Activated CD4-positive, alpha-beta T cell treated with anti-CD3 and anti-CD28 coated beads for 36 hours (primary cell): ENCODE results near the gene RUSC2. TPM values are rescaled to one million over a fixed set of nuclear protein-coding genes. Genes with fewer than 3 reads are reported as not detected.
"Not testable (repeated sequence)": the region's sequence is repeated elsewhere in the genome, so short reads cannot be mapped to it uniquely, and the experiment has no call there.

Experiments used
- ATAC-seq: fragments of 200-7000 bp; cut with Tn5 transposase; one replicate; pipeline ENCODE4 v1.10.0; 2021; ENCODE audit warnings: mild to moderate bottlenecking, moderate library complexity
- CTCF ChIA-PET: fragments of 350-600 bp; sonication (Branson Sonifier 250); formaldehyde crosslinking; loops from one replicate; lab custom pipeline; 2021; ENCODE audit warnings: antibody characterized with exemption; lab: Charles Lee
- POLR2A ChIA-PET: fragments of 350-600 bp; sonication (Branson Sonifier 250); formaldehyde crosslinking; loops from one replicate; lab custom pipeline; 2021; ENCODE audit warnings: antibody characterized with exemption, inconsistent platforms; lab: Charles Lee
- DNase-seq: peaks from one replicate; pipeline ENCODE4 v3.0.0-alpha.2; 2020
- H3K27ac Mint-ChIP-seq: one replicate; pipeline ENCODE4 v1.8.0; 2021; ENCODE audit warnings: mixed read lengths
- H3K27me3 Mint-ChIP-seq: one replicate; pipeline ENCODE4 v1.8.0; 2021; ENCODE audit warnings: mixed read lengths
- H3K36me3 Mint-ChIP-seq: one replicate; pipeline ENCODE4 v1.8.0; 2021; ENCODE audit warnings: low read depth, mixed read lengths
- H3K4me1 Mint-ChIP-seq: one replicate; pipeline ENCODE4 v1.8.0; 2021; ENCODE audit warnings: mixed read lengths
- H3K4me3 Mint-ChIP-seq: one replicate; pipeline ENCODE4 v1.8.0; 2021; ENCODE audit warnings: mild to moderate bottlenecking, moderate library complexity, mixed read lengths
- H3K9me3 Mint-ChIP-seq: one replicate; pipeline ENCODE4 v1.8.0; 2021; ENCODE audit warnings: low read depth, mixed read lengths
- intact Hi-C, 2 experiments: fragments of 100-400 bp; cut with DNase I in 1 of 2; cut with micrococcal nuclease in 1 of 2; formaldehyde crosslinking; loops; one replicate each; pipeline versions ENCODE4 v1.14.2 to v1.15.1; 2022 to 2024; cut with DNase I, micrococcal nuclease
- total RNA-seq, 2 experiments: library from RNA; stranded (reverse); gene quantifications; one replicate each; pipeline ENCODE4 v1.2.3, GENCODE V29; 2021

The RUSC2 gene
- total RNA-seq, 2 experiments from 2014 or later = 5.7 to 6.5 TPM

GRCh38 chr9:35495984-35496383 lies 6.1 kb downstream of the RUSC2 start:
- DNase-seq (peak; percentile 34), ATAC-seq (peak; percentile 73)
- Mint-ChIP-seq H3K27ac (no peak overlapping the region), H3K27me3 (no peaks in the 10 kb centered on the region), H3K36me3 (peaks cover 3% of the 10 kb centered on the region), H3K9me3 (peaks cover 4% of the 10 kb centered on the region), H3K4me3 (no peak overlapping the region), H3K4me1 (peaks cover 35% of the 10 kb centered on the region)
- POLR2A ChIA-PET = no interaction called here
- intact Hi-C loops = loop anchor here in 1 of 2 experiments (10.0 kb wide), 1 partner anchor 61 kb away; no protein-coding TSS in a partner anchor
- CTCF ChIA-PET = interaction anchor here (0.6 to 1.6 kb wide), 4 partner anchors 14 to 475 kb away, joined by 3 to 6 read pairs (median 4); no protein-coding TSS in a partner anchor

DNA sequence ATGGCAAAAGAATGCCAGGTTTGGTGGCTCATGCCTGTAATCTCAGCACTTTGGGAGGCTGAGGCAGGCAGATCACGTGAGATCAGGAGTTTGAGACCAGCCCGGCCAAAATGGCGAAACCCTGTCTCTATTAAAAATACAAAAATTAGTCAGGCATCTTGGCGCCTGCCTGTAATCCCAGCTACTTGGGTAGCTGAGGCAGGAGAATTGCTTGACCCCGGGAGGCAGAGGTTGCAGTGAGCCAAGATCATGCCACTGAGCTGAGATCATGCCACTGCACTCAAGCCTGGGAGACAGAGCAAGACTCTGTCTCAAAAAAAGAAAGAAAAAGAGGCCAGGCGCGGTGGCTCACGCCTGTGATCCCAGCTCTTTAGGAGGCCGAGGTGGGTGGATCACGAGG lies 8.3 kb downstream of the RUSC2 start:
- H3K4me1 Mint-ChIP-seq = peaks cover 19% of the 10 kb centered on the region
- CTCF ChIA-PET = interaction anchor here (0.7 kb wide), 1 partner anchor 304 kb away, joined by 3 read pairs; no protein-coding TSS in a partner anchor
- H3K27me3 Mint-ChIP-seq, ATAC-seq, H3K36me3 Mint-ChIP-seq, H3K9me3 Mint-ChIP-seq, POLR2A ChIA-PET, DNase-seq, H3K4me3 Mint-ChIP-seq, H3K27ac Mint-ChIP-seq: not testable (repeated sequence)
- intact Hi-C loops = loop anchor here in 1 of 2 experiments (10.0 kb wide), 1 partner anchor 63 kb away; no protein-coding TSS in a partner anchor

- Mint-ChIP-seq H3K36me3 (peaks cover 3% of the 10 kb centered on the region), H3K27ac (no peak overlapping the region), H3K9me3 (peaks cover 4% of the 10 kb centered on the region), H3K27me3 (no peaks in the 10 kb centered on the region), H3K4me3 (no peak overlapping the region), H3K4me1 (peaks cover 19% of the 10 kb centered on the region)
- intact Hi-C loops = loop anchor here in 1 of 2 experiments (10.0 kb wide), 1 partner anchor 64 kb away; no protein-coding TSS in a partner anchor
- DNase-seq = no peak
- ATAC-seq = no peak
- POLR2A ChIA-PET = no interaction called here
- CTCF ChIA-PET = interaction anchor here (0.6 kb wide), 2 partner anchors 189 to 836 kb away, joined by 3 to 4 read pairs; no protein-coding TSS in a partner anchor
These were observed 9.3 kb downstream of the RUSC2 start for GRCh38 chr9:35499029-35499700.

DNA sequence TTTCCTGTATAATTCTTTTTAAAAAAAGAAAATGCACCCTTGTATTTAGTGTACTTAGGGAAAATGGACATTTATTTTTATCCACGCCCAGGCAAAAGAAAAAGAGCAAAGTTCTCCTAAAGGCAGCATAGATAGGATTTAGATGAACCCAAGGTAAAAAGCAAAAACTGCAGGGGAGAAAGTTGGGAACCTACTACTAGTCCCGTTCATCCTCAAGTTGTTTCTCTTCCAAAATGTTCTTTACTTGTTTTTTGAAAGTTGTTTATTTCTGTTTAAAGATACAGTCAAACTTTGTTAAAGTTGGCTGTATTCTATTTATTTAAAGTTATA lies 9.8 kb downstream of the RUSC2 start:
- no peak overlapping the region for H3K27ac Mint-ChIP-seq
- ChIA-PET POLR2A (no interaction called here), CTCF (interaction anchor here (0.6 kb wide), 1 partner anchor 836 kb away, joined by 4 read pairs; no protein-coding TSS in a partner anchor)
- intact Hi-C loops = loop anchor here in 1 of 2 experiments (10.0 kb wide), 1 partner anchor 65 kb away; no protein-coding TSS in a partner anchor
- DNase-seq = no peak
- no peaks in the 10 kb centered on the region for H3K27me3 Mint-ChIP-seq
- H3K9me3 Mint-ChIP-seq = peaks cover 4% of the 10 kb centered on the region
- H3K36me3 Mint-ChIP-seq = peaks cover 3% of the 10 kb centered on the region
- no peak for ATAC-seq
- H3K4me1 Mint-ChIP-seq = peaks cover 19% of the 10 kb centered on the region
- no peak overlapping the region for H3K4me3 Mint-ChIP-seq

DNA sequence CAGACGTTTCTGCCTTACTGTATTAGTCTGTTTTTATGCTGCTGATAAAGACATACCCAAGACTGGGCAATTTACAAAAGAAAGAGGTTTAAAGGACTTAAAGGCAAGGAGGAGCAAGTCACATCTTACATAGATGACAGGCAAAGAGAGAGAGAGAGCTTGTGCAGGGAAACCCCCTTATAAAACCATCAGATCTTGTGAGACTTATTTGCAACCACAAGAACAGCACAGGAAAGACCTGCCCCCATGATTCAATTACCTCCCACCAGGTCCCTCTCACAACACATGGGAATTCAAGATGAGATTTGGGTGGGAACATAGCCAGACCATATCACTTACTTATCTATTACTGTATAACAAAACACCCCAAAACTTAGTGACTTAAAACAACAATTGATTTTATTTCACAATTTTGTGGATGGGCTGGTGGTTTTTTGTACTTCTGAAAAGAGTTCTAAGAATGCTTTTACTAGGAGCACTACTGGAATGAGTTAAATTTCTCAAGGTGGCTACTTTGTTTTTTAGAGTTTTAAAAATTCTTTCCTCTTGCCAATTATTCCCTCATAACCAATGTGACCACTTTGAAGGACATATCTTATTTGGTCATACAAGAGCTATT lies 10.3 kb downstream of the RUSC2 start:
- no peaks in the 10 kb centered on the region for H3K27me3 Mint-ChIP-seq

DNA sequence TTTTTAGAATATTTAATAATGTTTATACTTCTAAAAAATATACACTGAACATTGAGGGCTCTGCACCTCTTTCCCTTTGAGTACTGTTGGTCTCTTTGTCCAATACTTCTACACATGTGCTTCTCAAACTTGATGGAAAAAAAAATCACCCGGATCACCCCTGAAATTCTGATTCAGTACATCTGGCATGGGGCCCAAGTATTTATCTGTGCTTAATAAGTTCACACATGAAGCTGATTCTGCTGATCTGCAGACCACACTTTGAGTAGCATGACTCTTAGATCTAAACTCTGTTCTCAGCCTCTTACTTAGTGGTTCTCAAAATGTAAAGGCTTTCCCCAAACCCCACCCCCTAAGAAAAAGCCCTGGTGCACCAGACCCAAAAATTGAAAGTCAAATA lies 12.0 kb downstream of the RUSC2 start:
- Mint-ChIP-seq H3K9me3 (peaks cover 4% of the 10 kb centered on the region), H3K4me3 (no peak overlapping the region), H3K27ac (no peak overlapping the region), H3K4me1 (peaks cover 6% of the 10 kb centered on the region), H3K36me3 (peaks cover 3% of the 10 kb centered on the region), H3K27me3 (no peaks in the 10 kb centered on the region)
- intact Hi-C loops = no loop called here
- ATAC-seq = no peak
- POLR2A ChIA-PET = no interaction called here
- DNase-seq = no peak
- CTCF ChIA-PET = no interaction called here

More for the DNA sequence above, 10.3 kb downstream of the RUSC2 start:
- Mint-ChIP-seq H3K4me3 (no peak overlapping the region), H3K36me3 (peaks cover 3% of the 10 kb centered on the region), H3K27ac (no peak overlapping the region), H3K4me1 (peaks cover 18% of the 10 kb centered on the region), H3K9me3 (peaks cover 4% of the 10 kb centered on the region)
- no peak for DNase-seq
- intact Hi-C loops = no loop called here
- CTCF ChIA-PET = interaction anchor here (0.6 to 0.8 kb wide), 3 partner anchors 21 to 837 kb away, joined by 3 to 4 read pairs (median 3); no protein-coding TSS in a partner anchor
- peak; percentile 33 for ATAC-seq
- POLR2A ChIA-PET = no interaction called here

GRCh38 chr9:35506359-35506758 lies 16.4 kb downstream of the RUSC2 start:
- intact Hi-C loops = loop anchor here in 1 of 2 experiments (5.0 kb wide), 1 partner anchor 46 kb away; no protein-coding TSS in a partner anchor
- H3K9me3 Mint-ChIP-seq = no peaks in the 10 kb centered on the region
- POLR2A ChIA-PET = no interaction called here
- H3K27ac Mint-ChIP-seq = no peak overlapping the region
- peaks cover 4% of the 10 kb centered on the region for H3K4me1 Mint-ChIP-seq
- H3K36me3 Mint-ChIP-seq = no peaks in the 10 kb centered on the region
- CTCF ChIA-PET = interaction anchor here (0.7 to 2.8 kb wide), 4 partner anchors 9 to 47 kb away, joined by 4 to 12 read pairs (median 7); no protein-coding TSS in a partner anchor
- DNase-seq = no peak
- peaks cover 5% of the 10 kb centered on the region for H3K27me3 Mint-ChIP-seq
- ATAC-seq = no peak
- no peak overlapping the region for H3K4me3 Mint-ChIP-seq

- DNase-seq (no peak), ATAC-seq (no peak)
- POLR2A ChIA-PET = no interaction called here
- Mint-ChIP-seq H3K27ac (no peak overlapping the region), H3K4me3 (no peak overlapping the region), H3K4me1 (peaks cover 4% of the 10 kb centered on the region), H3K27me3 (peaks cover 5% of the 10 kb centered on the region), H3K36me3 (no peaks in the 10 kb centered on the region), H3K9me3 (no peaks in the 10 kb centered on the region)
- CTCF ChIA-PET = interaction anchor here (1.1 to 2.8 kb wide), 3 partner anchors 11 to 45 kb away, joined by 3 to 12 read pairs (median 9); no protein-coding TSS in a partner anchor
- intact Hi-C loops = loop anchor here in 1 of 2 experiments (5.0 kb wide), 1 partner anchor 44 kb away; no protein-coding TSS in a partner anchor
These were observed 18.2 kb downstream of the RUSC2 start for GRCh38 chr9:35508069-35508468.

GRCh38 chr9:35510383-35510753 lies 20.5 kb downstream of the RUSC2 start:
- peaks cover 4% of the 10 kb centered on the region for H3K4me1 Mint-ChIP-seq
- H3K36me3 Mint-ChIP-seq = no peaks in the 10 kb centered on the region
- DNase-seq (no peak), ATAC-seq (no peak)
- intact Hi-C loops = no loop called here
- ChIA-PET POLR2A (interaction anchor here (0.6 kb wide), 1 partner anchor 236 kb away, joined by 3 read pairs; no protein-coding TSS in a partner anchor), CTCF (interaction anchor here (0.5 to 1.2 kb wide), 2 partner anchors 14 to 278 kb away, joined by 3 read pairs; no protein-coding TSS in a partner anchor)
- H3K9me3 Mint-ChIP-seq = no peaks in the 10 kb centered on the region
- H3K27me3 Mint-ChIP-seq = peaks cover 5% of the 10 kb centered on the region
- no peak overlapping the region for H3K27ac Mint-ChIP-seq
- no peak overlapping the region for H3K4me3 Mint-ChIP-seq

- ChIA-PET CTCF (interaction anchor here (0.5 kb wide), 1 partner anchor 277 kb away, joined by 3 read pairs; no protein-coding TSS in a partner anchor), POLR2A (no interaction called here)
- Mint-ChIP-seq H3K27ac (no peak overlapping the region), H3K4me3 (no peak overlapping the region), H3K36me3 (no peaks in the 10 kb centered on the region), H3K9me3 (no peaks in the 10 kb centered on the region), H3K27me3 (peaks cover 5% of the 10 kb centered on the region), H3K4me1 (peaks cover 4% of the 10 kb centered on the region)
- no peak for DNase-seq
- no peak for ATAC-seq
- intact Hi-C loops = no loop called here
These were observed 21.0 kb downstream of the RUSC2 start for GRCh38 chr9:35510754-35511428.

DNA sequence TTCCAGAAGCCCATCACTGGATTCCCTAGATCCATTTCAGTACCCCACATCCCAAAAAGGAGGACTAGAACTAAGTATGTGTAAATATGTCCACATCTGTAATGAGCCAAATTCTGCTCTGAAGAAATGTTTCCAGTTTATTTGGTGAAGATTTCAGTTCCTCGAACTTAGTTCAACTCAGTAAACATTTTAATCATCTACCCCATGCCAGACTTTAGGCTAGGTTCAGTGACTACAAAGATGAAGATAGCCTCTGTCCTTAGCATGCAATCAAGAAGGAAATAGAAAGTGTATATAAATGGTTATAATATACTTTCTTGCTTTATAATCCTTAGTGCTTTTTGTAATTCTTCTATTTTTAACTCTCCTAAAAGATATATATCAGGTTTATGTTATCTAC lies 21.5 kb downstream of the RUSC2 start:
- no peaks in the 10 kb centered on the region for H3K36me3 Mint-ChIP-seq
- H3K9me3 Mint-ChIP-seq = no peaks in the 10 kb centered on the region
- peaks cover 5% of the 10 kb centered on the region for H3K27me3 Mint-ChIP-seq
- POLR2A ChIA-PET = no interaction called here
- DNase-seq = no peak
- no peak overlapping the region for H3K27ac Mint-ChIP-seq
- CTCF ChIA-PET = no interaction called here
- ATAC-seq = no peak
- H3K4me3 Mint-ChIP-seq = no peak overlapping the region
- intact Hi-C loops = no loop called here
- H3K4me1 Mint-ChIP-seq = peaks cover 4% of the 10 kb centered on the region
